Mucosa of descending colon (tissue), 3 donors: ENCODE results near the gene TMX2. TPM values are rescaled to one million over a fixed set of nuclear protein-coding genes. Genes with fewer than 3 reads are reported as not detected.
A peak's percentile ranks its signal among the peaks of the same experiment; 100 is the strongest.

Experiments
- ATAC-seq: fragments of 200-7000 bp; cut with Tn5 transposase; one replicate; pipeline ENCODE4 v1.9.1; 2020; ENCODE audit warnings: mild to moderate bottlenecking, moderate library complexity
- DNase-seq, 3 donors: peaks; one replicate each; pipeline ENCODE4 v3.0.0-alpha.2; 2020
- H3K36me3 ChIP-seq: fragments of 200-600 bp; one replicate; pipeline ENCODE4 v1.8.0; 2021; ENCODE audit warnings: low read depth, mild to moderate bottlenecking
- H3K4me1 ChIP-seq: fragments of 200-600 bp; one replicate; pipeline ENCODE4 v1.8.0; 2021; ENCODE audit warnings: low read depth, mild to moderate bottlenecking
- H3K4me3 ChIP-seq: fragments of 200-600 bp; one replicate; pipeline ENCODE4 v1.8.0; 2021; ENCODE audit warnings: mild to moderate bottlenecking
- H3K9me3 ChIP-seq: fragments of 200-600 bp; one replicate; pipeline ENCODE4 v1.8.0; 2021; ENCODE audit warnings: mild to moderate bottlenecking
- CTCF ChIP-seq: fragments of 200-600 bp; IDR thresholded peaks from one replicate; pipeline ENCODE4 v1.8.0; 2022; ENCODE audit warnings: antibody characterized with exemption, mild to moderate bottlenecking
- intact Hi-C, 2 donors: fragments of 100-400 bp; cut with DNase I in 1 of 2; cut with micrococcal nuclease in 1 of 2; formaldehyde crosslinking; loops; one replicate each; pipeline versions ENCODE4 v1.11.0 to v1.11.1; 2022; cut with DNase I, micrococcal nuclease
- total RNA-seq, 3 donors: library from RNA; stranded (reverse); fragmentation: NEBNext Ultra II Directional in 2 of 3; extraction: Animal tissue kit (Norgen Biotek cat#: 25700) in 2 of 3; gene quantifications; one replicate each; pipeline versions ENCODE4 v1.2.1 to v1.2.4, GENCODE V29; 2021 to 2023
- donor health status: DM: no; HTN: no; CAD: no; lungs with moderate emphysema.
- donor health status: DM: no; HTN: no; CAD: no.
- donor health status: DM: no; HTN: yes; CAD: no.

Gene TMX2
- total RNA-seq, 3 donors from 2014 or later = 83.6 to 119 (median 113) TPM

- H3K36me3 ChIP-seq = no peaks in the 10 kb centered on the region
- H3K9me3 ChIP-seq = no peaks in the 10 kb centered on the region
- ATAC-seq (no peak), DNase-seq (no peak)
- H3K4me3 ChIP-seq = no peak overlapping the region
- H3K4me1 ChIP-seq = peaks cover 6% of the 10 kb centered on the region
- intact Hi-C loops = no loop called here
- TF ChIP-seq CTCF = no peak
These were observed 38.8 kb downstream of the TMX2 start for GRCh38 chr11:57751176-57751575.

- DNase-seq (peak in 1 of 3 donors; percentile 67), ATAC-seq (peak; percentile 96)
- intact Hi-C loops = no loop called here
- TF ChIP-seq CTCF = peak; percentile 25
- no peaks in the 10 kb centered on the region for H3K9me3 ChIP-seq
- H3K36me3 ChIP-seq = no peaks in the 10 kb centered on the region
- H3K4me3 ChIP-seq = no peak within 1 kb of the TSS
- peaks cover 6% of the 10 kb centered on the region for H3K4me1 ChIP-seq
These were observed 39.4 kb downstream of the TMX2 start, which contains the start of gene BTBD18 for GRCh38 chr11:57751676-57752253. TSS of gene BTBD18 (minus strand) at chr11:57751819. CDS start at chr11:57751188, 631 bp downstream.

- DNase-seq = no peak
- ATAC-seq = no peak
- Histone ChIP-seq H3K4me3 (no peak overlapping the region), H3K4me1 (peaks cover 6% of the 10 kb centered on the region), H3K36me3 (no peaks in the 10 kb centered on the region), H3K9me3 (no peaks in the 10 kb centered on the region)
- TF ChIP-seq CTCF = no peak
- intact Hi-C loops = no loop called here
These were observed 40.6 kb downstream of the TMX2 start for GRCh38 chr11:57752954-57753353.

- intact Hi-C loops = no loop called here
- no peak overlapping the region for H3K4me3 ChIP-seq
- no peak for DNase-seq
- H3K9me3 ChIP-seq = no peaks in the 10 kb centered on the region
- no peak for TF ChIP-seq CTCF
- ATAC-seq = no peak
- H3K4me1 ChIP-seq = no peaks in the 10 kb centered on the region
- no peaks in the 10 kb centered on the region for H3K36me3 ChIP-seq
These were observed 45.8 kb downstream of the TMX2 start for GRCh38 chr11:57758174-57758573.

GRCh38 chr11:57761301-57762234 lies 49.2 kb downstream of the TMX2 start, which contains the start of gene CTNND1:
TSS of gene CTNND1 (plus strand) at chr11:57761802. CDS start at chr11:57791479, 29,677 bp downstream.
- no peaks in the 10 kb centered on the region for H3K9me3 ChIP-seq
- DNase-seq (peak; percentile 81 to 92 (median 84)), ATAC-seq (peak; percentile 95)
- intact Hi-C loops = loop anchor here in 1 of 2 donors (5.0 kb wide), 1 partner anchor 36 kb away; no protein-coding TSS in a partner anchor
- peak within 1 kb of the TSS; percentile 31 for H3K4me3 ChIP-seq
- TF ChIP-seq CTCF = no peak
- H3K4me1 ChIP-seq = peaks cover 15% of the 10 kb centered on the region
- H3K36me3 ChIP-seq = no peaks in the 10 kb centered on the region
